T follicular helper cell (primary cell): ENCODE data around the gene AVEN.
"Not testable (repeated sequence)": the region's sequence is repeated elsewhere in the genome, so short reads cannot be mapped to it uniquely, and the experiment has no call there.

Experiments used
- DNase-seq: peaks from one replicate; pipeline ENCODE4 v3.0.0-alpha.2; 2020; ENCODE audit warnings: low read depth

Gene AVEN

DNA sequence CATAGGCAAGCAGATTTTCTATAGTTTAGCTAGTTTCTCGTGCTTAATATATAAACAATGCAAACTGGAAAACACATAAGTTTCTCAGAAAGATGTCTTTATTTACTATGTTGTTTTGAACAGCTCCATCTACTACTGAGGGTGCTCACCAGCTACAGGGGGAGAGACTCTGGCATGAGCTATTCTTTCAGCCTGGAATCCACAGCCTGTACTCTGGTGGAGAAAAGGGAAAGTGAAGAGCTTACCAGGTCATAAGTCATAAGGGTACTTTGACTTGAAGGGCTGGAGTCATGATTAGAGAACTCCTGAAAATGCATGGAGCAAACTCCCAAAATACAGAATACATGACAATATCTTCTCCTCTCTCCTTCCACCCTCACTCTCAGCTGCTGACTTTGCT lies 4.4 kb upstream of the AVEN start:
- no peak for DNase-seq

DNA sequence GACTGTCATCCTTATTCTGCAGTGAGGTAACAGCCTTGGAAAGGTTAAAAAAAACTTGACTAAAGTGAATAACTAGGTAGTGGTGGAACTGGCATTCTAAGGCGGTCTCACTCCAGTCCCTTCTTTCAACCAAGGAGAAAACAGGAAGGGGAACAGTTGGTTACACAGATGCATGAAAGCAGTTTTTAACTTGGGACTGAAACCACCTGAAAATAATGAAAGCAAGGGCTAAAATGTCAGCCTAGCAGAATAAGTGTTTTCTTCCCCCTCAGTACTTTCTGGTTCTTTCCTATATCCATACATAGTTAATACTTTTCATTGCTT lies 748 bp upstream of the AVEN start:
- DNase-seq = no peak

DNA sequence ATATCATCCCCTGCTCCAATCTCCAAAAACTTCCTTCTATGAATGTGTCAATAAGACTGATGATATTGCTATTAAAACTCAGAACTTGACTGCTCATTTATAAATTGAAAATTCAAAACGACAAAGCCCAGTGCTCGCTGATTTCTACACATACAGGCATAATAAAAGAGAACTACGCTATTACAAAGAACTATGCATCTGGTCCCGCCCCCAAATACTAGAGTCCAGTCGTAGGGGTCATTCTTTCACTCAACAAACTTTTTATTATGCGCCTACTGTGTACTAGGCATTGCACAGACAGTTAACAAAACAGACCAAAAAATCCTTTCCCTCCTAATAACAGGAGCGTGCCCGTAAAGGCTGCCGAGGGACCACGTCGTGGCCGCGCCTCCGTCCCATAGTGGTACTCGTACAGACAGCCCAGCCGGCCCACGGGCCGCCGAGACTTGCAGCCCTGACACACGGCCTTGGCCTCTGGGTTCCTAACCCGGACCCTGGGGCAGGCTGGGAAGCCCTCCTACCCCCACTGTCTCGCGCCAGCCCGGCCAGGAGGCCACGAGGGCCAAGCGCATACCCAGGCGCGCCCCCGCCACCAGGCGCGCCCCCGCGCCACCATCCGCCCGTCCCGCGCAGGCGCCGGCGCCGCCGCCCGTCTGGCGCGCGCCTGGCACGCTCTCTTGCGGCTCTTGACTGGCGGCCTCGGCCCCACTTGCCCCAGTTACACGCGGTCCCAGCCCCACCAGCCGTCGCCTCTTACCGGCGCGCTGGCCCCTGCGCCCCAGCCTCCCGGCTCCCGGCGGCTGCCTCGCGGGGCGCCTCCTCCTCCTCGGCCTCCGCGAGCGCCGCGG lies 757 bp downstream of the AVEN start:
- DNase-seq = peak; percentile 45

DNA sequence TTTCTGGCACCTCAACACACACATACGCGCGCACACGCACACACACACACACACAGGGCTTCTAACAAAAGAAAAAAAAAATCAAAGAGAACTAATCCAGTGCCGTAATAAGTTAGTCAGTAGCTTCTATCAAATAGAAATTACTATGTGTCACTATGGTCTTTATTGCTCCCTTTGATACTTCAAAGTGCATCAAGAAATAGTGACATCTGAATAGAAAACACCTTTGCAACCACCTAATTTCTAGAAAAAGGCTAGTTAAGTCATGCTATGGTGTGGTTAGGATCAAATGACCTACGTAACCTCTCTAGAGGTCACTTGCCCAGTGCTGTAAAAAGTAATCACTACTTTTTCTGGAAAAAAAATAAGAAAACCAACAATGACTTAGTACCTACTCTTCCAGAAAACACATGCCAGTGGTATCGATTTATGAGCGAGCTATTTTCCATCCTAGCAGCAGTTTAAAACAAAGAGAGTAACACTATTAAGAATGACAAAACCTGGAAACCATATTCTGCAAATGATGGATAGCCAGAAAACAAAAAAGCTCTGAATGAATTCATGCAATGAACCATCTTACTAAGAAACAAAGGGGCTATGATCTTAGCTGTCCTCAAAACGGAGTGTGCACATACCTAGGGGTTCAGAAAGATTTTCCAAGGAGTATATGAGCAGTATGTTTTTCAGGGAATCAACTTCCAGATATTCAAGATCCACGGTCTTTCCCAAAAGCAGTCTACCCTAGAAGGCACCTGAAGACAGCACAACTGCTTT lies 6.8 kb downstream of the AVEN start:
- no peak for DNase-seq

DNA sequence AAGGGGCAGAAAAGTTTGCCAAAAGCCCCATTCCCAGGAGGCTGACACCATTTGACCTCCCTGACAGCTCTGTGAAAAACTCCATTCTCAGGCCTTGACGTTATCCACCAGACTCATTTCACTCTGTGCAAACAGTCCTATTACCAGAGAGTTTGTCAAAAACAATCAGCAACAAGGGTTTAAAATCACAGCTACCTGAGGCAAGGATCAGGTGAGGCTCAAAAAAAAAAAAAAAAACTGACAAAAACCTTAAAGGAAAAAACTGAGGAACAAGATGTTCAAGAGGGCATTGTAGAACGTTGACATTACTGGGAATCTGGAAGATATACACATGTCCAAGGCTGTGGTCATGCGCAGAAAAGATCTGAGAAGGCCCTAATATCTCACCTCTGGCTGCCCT lies 11.4 kb downstream of the AVEN start:
- DNase-seq = no peak

DNA sequence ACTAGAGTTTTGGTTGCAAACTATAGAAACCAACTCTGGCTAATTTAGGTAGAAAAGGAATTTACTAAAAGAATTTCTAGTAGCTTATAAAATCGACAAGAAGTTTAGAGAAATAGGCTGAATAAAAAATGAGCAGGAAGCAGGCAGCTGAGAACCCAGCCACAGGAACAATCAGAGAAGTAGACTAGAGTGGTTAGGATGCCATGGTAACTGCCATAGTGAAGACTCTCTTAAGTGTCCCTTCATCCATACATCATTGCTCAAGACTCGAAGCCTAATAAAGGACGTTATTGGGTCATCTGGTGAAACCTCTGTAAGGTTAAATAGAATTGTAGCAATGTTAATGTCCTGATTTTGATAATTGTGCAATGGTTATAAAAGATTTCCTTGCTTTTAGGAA lies 13.8 kb downstream of the AVEN start:
- DNase-seq = no peak

DNA sequence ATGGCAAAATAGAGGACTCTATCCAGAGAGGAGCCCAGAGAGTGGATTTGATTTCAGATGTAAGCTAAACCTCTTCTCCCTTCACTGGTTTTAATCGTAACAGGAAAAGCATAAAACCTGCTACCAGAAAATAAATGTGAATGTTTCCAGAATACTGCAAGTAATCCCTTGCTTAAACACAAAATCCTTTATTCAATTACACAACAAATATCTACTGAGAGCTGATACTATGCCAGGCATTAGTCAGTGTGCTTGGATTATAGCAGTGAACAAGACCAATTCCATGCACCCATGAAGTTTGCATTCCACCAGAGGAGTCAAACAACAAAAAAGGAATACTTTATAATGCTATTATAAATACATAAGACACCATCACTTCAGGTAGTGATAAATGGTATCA lies 15.1 kb downstream of the AVEN start:
- no peak for DNase-seq

DNA sequence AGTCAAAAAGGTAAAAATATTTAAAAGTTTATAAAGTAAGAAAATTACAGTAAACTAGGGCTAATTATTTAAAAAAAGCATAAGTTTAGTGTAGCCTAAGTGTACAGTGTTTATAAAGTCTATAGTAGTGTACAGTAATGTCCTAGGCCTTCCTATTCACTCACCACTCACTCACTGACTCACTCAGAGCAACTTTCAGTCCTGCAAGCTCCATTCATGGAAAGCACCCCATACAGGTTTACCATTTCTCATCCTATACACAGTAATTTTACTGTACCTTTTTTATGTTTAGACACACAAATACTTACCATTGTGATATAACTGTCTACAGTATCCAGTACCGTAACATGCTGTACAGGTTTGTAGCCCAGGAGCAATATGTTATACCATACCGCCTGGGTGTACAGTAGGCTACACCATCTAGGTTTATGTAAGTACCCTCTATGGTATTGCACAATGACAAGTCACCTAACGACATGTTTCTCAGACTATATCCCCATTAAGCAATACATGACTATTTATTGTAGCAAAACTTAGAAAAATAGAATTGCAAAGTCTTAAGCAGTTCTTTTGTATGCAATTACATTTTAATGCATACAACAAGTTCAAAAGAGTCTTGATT lies 19.5 kb downstream of the AVEN start:
- DNase-seq = no peak

DNA sequence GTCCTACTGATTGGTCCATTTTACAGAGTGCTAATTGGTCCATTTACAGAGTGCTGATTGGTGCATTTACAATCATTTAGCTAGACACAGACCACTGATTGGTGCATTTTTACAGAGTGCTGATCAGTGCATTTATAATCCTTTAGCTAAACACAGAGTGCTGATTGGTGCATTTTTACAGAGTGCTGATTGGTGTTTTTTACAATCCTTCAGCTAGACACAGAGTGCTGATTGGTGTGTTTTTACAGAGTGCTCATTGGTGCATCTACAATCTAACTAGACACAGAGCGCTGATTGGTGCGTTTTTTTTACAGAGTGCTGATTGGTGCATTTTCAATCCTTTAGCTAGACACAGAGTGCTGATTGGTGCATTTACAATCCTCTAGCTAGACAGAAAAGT lies 20.3 kb downstream of the AVEN start:
- DNase-seq = not testable (repeated sequence)

DNA sequence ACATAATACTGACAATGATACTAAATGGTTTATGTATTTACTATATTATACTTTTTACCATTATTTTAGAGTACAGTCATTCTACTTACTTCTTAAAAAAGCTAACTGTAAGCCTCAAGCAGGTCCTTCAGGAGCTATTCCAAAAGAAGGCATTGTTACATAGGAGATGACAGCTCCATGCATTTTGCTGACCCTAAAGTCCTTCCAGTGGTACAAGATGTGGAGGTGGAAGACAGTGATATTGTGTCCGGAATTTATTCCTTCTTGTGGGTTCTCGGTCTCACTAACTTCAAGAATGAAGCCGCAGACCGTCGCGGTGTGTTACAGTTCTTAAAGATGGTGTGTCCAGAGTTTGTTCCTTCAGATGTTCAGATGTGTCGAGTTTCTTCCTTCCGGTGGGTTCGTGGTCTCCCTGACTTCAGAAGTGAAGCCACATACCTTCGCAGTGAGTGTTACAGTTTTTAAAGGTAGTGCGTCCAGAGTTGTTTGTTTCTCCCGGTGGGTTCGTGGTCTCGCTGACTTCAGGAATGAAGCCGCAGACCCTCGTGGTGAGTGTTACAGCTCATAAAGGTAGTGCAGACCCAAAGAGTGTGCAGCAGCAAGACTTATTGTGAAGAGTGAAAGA lies 20.9 kb downstream of the AVEN start:
- DNase-seq = no peak

DNA sequence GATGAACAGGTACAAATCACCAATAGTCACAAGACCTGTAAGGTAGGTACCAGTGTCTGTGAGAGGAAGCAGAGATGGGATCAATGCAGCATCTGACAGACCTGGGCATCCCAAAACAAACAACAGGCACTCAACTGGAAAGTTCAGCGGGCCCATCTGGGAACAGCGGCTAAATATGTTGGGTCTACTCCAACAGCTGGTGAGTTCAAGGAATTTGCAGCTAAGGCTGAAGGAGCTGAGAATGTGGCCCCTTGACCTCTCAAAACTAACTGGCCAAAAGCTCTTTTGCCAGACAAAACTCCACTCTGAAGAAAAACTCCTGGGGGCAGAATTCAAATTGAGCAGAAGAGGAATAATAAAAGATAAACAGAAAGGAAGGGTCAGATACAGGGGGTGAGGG lies 24.4 kb downstream of the AVEN start:
- no peak for DNase-seq

DNA sequence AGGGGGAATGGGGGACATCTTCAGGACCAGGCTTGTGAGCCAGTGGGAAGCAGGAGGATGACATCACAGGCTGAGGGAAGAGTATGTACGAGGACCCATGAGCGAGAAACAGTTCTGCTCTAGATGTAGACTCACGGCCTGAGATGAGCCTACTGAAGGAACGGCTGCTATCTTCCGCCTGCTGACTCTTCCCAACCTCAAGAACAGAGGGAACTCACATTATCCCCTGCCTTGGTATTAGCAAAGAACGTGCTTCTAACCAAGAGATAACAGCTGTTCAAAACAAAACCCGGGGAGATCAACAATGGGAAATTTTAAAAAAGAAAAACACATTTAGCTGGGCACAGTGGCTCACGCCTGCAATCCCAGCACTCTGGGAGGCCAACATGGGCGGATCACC lies 25.3 kb downstream of the AVEN start:
- no peak for DNase-seq

DNA sequence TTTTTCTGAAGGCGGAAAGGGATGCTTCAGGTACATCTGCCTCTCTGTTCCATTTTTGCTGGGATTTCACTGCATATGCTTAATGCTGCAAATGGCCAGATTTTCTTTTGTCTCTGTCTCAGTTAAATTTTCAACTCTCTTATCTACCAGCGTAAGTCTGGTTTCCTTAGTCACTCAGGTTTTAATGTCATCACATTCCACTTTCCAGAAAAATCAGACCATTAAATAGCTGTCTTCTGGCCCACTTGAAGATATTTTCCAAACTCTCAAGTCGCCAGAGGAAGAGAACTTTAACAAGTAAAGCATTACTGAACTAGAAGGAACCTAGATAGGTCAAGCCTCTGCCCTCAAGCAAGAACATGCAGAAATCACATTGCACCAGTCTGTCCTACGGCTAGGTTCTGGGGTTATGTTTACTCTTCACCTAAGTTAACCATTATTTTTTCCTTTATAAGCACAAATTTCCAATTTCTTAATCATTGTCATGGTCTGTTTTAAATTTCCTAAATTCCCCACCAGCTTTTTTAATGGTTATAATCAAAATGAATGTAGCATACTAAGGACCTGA lies 26.5 kb downstream of the AVEN start:
- no peak for DNase-seq

DNA sequence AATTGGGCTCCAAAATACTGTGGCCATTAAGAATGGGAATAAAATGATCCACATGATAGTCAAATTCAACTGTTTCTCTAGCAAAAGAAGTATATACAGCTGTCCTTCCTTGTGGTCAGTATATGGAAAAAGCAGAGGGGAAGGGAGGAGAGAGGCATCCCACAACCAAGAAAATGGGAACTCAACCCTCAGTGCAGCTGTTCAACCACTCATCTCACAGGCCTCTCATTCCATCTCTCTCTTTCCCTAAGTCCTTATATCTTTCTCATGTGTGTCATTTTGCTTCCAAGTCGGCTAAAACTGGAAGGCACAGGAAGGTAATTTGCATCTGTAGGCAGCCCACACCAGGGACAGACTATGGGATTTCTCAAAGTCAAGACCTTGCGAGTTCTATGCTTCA lies 27.5 kb downstream of the AVEN start:
- no peak for DNase-seq

DNA sequence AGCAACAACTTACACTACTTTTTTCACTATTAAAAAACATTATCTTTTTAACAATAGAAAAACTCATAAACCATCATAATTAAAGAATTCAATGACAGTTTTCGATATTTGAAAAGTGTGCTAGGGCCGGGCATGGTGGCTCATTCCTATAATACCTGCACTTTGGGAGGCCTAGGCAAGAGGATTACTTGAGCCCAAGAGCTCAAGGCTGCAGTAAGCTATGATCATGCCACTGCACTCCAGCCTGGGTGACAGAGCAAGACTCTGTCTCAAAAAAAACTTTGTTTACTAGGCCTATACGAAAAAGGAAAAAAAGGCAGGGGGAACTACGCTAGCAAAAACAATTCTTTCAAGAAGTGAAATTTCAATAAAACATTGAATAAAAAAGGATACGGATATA lies 28.1 kb downstream of the AVEN start:
- no peak for DNase-seq

DNA sequence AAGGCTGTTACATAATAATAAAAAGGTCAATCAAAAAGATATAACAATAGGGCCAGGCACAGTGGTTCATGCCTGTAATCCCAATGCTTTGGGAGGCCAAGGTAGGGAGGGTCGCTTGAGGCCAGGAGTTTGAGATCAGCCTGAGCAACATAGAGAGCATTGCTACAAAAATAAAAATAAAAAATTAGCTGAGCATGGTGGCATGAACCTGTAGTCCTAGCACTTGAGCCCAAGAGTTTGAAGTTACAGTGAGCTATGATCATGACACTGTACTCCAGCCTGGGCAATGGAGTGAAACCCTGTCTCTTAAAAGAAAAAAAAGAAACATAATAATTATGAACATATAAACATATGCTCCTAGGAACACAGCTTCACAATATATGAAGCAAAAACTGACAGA lies 29.3 kb downstream of the AVEN start:
- no peak for DNase-seq

DNA sequence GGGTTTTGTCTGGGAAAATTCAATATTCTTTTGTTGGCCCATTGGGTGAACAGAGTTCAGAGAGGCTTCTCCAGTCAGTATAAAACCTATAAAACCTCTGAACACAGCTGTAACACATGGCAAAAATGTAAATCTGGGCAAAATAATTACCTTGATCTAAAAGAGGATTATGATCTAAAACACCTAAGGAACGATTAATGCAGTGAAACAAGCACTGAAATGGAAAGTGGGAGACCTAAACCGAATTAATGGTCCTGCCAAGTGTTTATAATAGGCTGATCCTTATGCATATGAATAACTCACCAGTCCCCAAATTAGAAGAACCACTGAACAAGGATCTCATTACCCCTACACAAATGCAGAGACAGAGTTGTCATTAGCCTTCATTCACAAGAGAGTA lies 32.6 kb downstream of the AVEN start:
- DNase-seq = no peak

DNA sequence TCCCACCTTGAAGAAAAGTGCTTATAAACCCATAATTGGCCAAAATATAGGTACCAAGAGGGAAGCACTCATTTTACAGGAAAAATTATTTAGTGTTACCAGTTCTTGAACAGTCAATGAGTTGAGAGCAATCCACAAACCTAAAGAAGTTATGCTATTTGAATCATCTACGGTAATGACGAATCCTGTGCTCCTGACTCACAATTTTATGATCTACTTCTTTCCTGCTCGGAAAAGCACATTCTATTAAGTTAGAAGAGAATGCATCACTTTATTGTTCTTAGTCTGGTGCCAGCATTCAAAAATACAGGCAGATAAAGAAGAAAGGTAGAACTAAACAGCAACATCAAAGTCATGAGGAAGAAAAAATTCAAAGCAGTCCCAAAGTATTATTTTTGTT lies 37.5 kb downstream of the AVEN start:
- no peak for DNase-seq

DNA sequence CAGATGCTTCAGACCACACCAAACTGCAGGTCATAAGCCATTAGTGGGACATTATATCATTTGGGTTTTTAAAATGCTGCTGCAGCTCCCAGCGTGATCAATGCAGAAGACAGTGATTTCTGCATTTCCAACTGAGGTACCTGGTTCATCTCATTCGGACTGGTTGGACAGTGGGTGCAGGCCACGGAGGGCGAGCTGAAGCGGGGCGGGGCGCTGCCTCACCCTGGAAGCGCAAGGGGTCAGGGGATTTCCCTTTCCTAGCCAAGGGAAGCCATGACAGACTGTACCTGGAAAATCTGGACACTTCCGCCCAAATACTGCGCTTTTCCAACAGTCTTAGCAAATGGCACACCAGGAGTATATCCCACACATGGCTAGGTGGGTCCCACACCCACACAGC lies 43.3 kb downstream of the AVEN start:
- not testable (repeated sequence) for DNase-seq

DNA sequence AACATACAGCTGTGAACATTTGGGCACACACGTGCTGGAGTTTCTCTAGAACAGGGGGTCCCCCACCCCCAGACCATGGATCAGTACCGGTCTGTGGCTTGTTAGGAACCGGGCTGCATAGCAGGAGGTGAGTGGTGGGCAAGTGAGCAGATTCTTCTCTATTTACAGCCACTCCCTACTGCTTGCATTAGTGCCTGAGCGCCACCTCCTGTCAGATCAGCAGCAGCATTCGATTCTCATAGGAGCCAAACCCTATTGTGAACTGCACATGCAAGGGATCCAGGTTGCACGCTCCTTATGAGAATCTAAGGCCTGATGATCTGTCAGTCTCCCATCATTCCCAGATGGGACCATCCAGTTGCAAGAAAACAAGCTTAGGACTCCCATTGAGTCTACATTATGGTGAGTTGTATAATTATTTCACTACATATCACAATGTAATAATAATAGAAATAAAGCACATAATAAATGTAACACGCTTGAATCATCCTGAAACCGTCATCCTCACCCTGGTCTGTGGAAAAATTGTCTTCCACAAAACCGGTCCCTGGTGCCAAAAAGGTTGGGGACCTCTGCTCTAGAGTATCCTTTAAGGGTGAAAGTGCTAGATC lies 44.9 kb downstream of the AVEN start:
- no peak for DNase-seq

DNA sequence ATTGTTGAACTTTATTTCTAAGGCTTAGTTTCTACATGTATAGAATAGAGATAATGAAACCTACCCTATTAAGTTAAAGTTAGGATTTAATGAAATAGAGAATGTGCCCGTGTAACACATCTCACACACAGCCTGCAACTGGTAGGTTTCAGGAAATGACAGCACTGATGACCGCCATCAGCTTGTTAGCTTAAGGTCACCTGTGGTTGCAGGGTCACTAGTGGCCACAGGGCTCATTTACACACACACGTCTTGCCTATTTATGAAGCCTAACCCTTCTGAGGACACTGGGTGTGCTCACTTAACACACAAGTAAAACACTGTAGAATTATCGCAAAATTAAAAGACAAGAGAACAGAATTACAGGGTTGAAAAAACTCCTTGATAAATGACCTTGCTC lies 50.6 kb downstream of the AVEN start:
- DNase-seq = no peak

DNA sequence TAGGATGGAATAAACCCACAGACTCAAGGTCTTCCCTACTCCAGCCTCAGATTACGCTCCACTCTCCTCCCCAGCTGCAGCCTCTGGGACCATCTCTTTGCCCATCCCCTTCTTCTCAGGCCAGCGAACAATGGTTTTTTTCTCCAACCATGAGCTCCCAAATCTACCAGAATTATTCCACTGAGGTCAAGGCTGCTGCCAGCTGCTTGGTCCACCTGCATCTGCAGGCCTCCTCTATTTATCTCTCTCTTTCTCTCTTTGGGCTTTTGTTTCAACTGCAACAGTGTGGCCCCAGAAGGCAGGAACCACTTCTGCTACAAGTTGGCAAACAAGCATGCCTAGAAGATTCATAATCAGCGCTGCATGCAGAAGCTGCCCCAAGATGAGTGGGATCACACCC lies 51.6 kb downstream of the AVEN start:
- no peak for DNase-seq
